H1 (cell line): ENCODE results near the gene ZFYVE27. TPM values are rescaled to one million over a fixed set of nuclear protein-coding genes. Genes with fewer than 3 reads are reported as not detected.

Source experiments
- CTCF ChIA-PET: fragments of 300-600 bp; sonication (Branson Sonifier 250); formaldehyde crosslinking; loops from one replicate; lab custom pipeline; 2021; ENCODE audit not compliant: partially characterized antibody; lab: Charles Lee
- POLR2A ChIA-PET: fragments of 300-600 bp; sonication (Branson Sonifier 250); formaldehyde crosslinking; loops from one replicate; lab custom pipeline; 2021; ENCODE audit warnings: inconsistent platforms; ENCODE audit not compliant: partially characterized antibody; lab: Charles Lee
- DNase-seq, 2 experiments: peaks; one replicate each; pipeline versions ENCODE4 v3.0.0 to v3.0.0-alpha.2; 2010 to 2022; ENCODE audit warnings: low spot score in 2 of 2, low read depth in 1 of 2, mixed read lengths in 1 of 2
- FAIRE-seq: peaks from 2 replicates; lab custom pipeline; 2011; peaks lifted over from hg19 to GRCh38; lab: Jason Lieb, UNC
- H2AFZ ChIP-seq: 2 replicates; pipeline ENCODE4 v1.8.1; 2012; ENCODE audit warnings: low read length, inconsistent platforms
- H2AK5ac ChIP-seq: 2 replicates; pipeline ENCODE4 v1.6.1; 2013; ENCODE audit warnings: low read depth, low read length
- H2BK120ac ChIP-seq: replicated peaks from 2 replicates; pipeline ENCODE3; 2013; ENCODE audit warnings: low read depth, low read length, inconsistent platforms
- H2BK12ac ChIP-seq: 2 replicates; pipeline ENCODE4 v1.6.1; 2013; ENCODE audit warnings: low read depth, low read length
- H2BK15ac ChIP-seq: 2 replicates; pipeline ENCODE4 v1.6.1; 2013; ENCODE audit warnings: low read length
- H2BK20ac ChIP-seq: 2 replicates; pipeline ENCODE4 v1.6.1; 2013; ENCODE audit warnings: low read length
- H2BK5ac ChIP-seq: 2 replicates; pipeline ENCODE4 v1.6.1; 2013; ENCODE audit warnings: low read depth, low read length
- H3K14ac ChIP-seq: 2 replicates; pipeline ENCODE4 v1.6.1; 2013; ENCODE audit warnings: inconsistent platforms; ENCODE audit not compliant: insufficient read length
- H3K18ac ChIP-seq: 2 replicates; pipeline ENCODE4 v1.6.1; 2013; ENCODE audit warnings: low read length; ENCODE audit errors: extremely low read depth
- H3K23ac ChIP-seq: 2 replicates; pipeline ENCODE4 v1.6.1; 2013; ENCODE audit warnings: inconsistent platforms; ENCODE audit not compliant: insufficient read length
- H3K23me2 ChIP-seq: 2 replicates; pipeline ENCODE4 v1.6.1; 2013; ENCODE audit warnings: low read depth, low read length
- H3K27ac ChIP-seq: 2 replicates; pipeline ENCODE4 v1.6.1; 2011; ENCODE audit warnings: low read depth, low read length, inconsistent platforms
- H3K27me3 ChIP-seq, 4 experiments: replicated peaks in 1 of 4; 1 replicate in 1 of 4; 2 replicates in 3 of 4; pipeline versions ENCODE4 v1.6.1 to v1.8.1; 2011 to 2013; ENCODE audit warnings: low read length in 3 of 4, mild to moderate bottlenecking in 3 of 4, inconsistent platforms in 2 of 4, mixed read lengths in 2 of 4, moderate library complexity in 1 of 4; ENCODE audit not compliant: control insufficient read depth in 3 of 4, insufficient read depth in 3 of 4; ENCODE audit errors: extremely low read depth in 1 of 4
- H3K36me3 ChIP-seq, 4 experiments: 2 replicates each; pipeline versions ENCODE4 v1.6.1 to v1.8.1; 2011 to 2013; ENCODE audit warnings: mild to moderate bottlenecking in 4 of 4, low read length in 3 of 4, moderate library complexity in 2 of 4, control low read depth in 1 of 4, inconsistent platforms in 1 of 4; ENCODE audit not compliant: insufficient read depth in 4 of 4, control insufficient read depth in 2 of 4
- H3K4ac ChIP-seq: replicated peaks from 2 replicates; pipeline ENCODE3; 2013; ENCODE audit warnings: low read length, low read depth, mixed read lengths, inconsistent platforms; ENCODE audit not compliant: insufficient read length
- H3K4me1 ChIP-seq, 4 experiments: replicated peaks in 1 of 4; 1 replicate in 1 of 4; 2 replicates in 3 of 4; pipeline versions ENCODE4 v1.6.1 to v1.8.1; 2011 to 2013; ENCODE audit warnings: low read length in 3 of 4, inconsistent platforms in 2 of 4, mixed read lengths in 1 of 4; ENCODE audit not compliant: insufficient read depth in 4 of 4, control insufficient read depth in 3 of 4
- H3K4me2 ChIP-seq, 2 experiments: 2 replicates each; pipeline versions ENCODE4 v1.6.1 to v1.8.1; 2011 to 2013; ENCODE audit warnings: low read depth in 2 of 2, low read length in 2 of 2, control low read depth in 1 of 2, inconsistent platforms in 1 of 2, mild to moderate bottlenecking in 1 of 2; ENCODE audit not compliant: insufficient read depth in 1 of 2
- H3K4me3 ChIP-seq, 4 experiments: fragments of 200-600, 300-600 bp in 1 of 4; sonication (generic), shearing (Covaris generic), sonication (Bioruptor Twin) in 1 of 4; 2 replicates each; pipeline versions ENCODE4 v1.5.1 to v1.8.1; 2011 to 2016; ENCODE audit warnings: low read length in 4 of 4, low read depth in 3 of 4, control low read depth in 2 of 4, inconsistent platforms in 2 of 4, mild to moderate bottlenecking in 2 of 4, mixed read lengths in 1 of 4, moderate library complexity in 1 of 4; ENCODE audit not compliant: insufficient read depth in 2 of 4; ENCODE audit errors: extremely low read depth in 1 of 4
- H3K56ac ChIP-seq: replicated peaks from 2 replicates; pipeline ENCODE3; 2013; ENCODE audit warnings: low read depth, mild to moderate bottlenecking, mixed read lengths, low read length, inconsistent platforms; ENCODE audit not compliant: insufficient read length
- H3K79me1 ChIP-seq: 2 replicates; pipeline ENCODE4 v1.6.1; 2013; ENCODE audit warnings: low read depth, low read length, control low read depth
- H3K79me2 ChIP-seq, 2 experiments: 2 replicates each; pipeline versions ENCODE4 v1.6.1 to v1.8.1; 2012 to 2013; ENCODE audit warnings: low read length in 2 of 2, mild to moderate bottlenecking in 2 of 2, inconsistent platforms in 1 of 2; ENCODE audit not compliant: insufficient read depth in 2 of 2, control insufficient read depth in 1 of 2
- H3K9ac ChIP-seq, 4 experiments: replicated peaks in 1 of 4; 1 replicate in 1 of 4; 2 replicates in 3 of 4; pipeline versions ENCODE4 v1.6.1 to v1.8.1; 2011 to 2013; ENCODE audit warnings: low read depth in 3 of 4, low read length in 3 of 4, control low read depth in 2 of 4, mild to moderate bottlenecking in 2 of 4, moderate library complexity in 2 of 4, inconsistent platforms in 1 of 4; ENCODE audit errors: extremely low read depth in 1 of 4
- H3K9me3 ChIP-seq, 2 experiments: 2 replicates each; pipeline versions ENCODE4 v1.6.1 to v1.8.1; 2012 to 2013; ENCODE audit warnings: mild to moderate bottlenecking in 2 of 2, moderate library complexity in 2 of 2, control low read depth in 1 of 2, inconsistent platforms in 1 of 2, low read depth in 1 of 2, low read length in 1 of 2, mixed read lengths in 1 of 2; ENCODE audit not compliant: insufficient read depth in 2 of 2
- H4K20me1 ChIP-seq, 2 experiments: replicated peaks in 1 of 2; 2 replicates each; pipeline versions ENCODE3 to v1.8.1; 2011 to 2013; ENCODE audit warnings: inconsistent platforms in 2 of 2, low read length in 2 of 2, mild to moderate bottlenecking in 1 of 2; ENCODE audit not compliant: insufficient read depth in 2 of 2, control insufficient read depth in 1 of 2
- H4K5ac ChIP-seq: 2 replicates; pipeline ENCODE4 v1.6.1; 2013; ENCODE audit warnings: low read length, low read depth, mixed read lengths, inconsistent platforms; ENCODE audit not compliant: insufficient read length
- H4K8ac ChIP-seq: 2 replicates; pipeline ENCODE4 v1.8.0; 2013; ENCODE audit warnings: mild to moderate bottlenecking, moderate library complexity, low read length, inconsistent platforms; ENCODE audit not compliant: insufficient read depth; ENCODE audit errors: extremely low read depth
- H4K91ac ChIP-seq: replicated peaks from 2 replicates; pipeline ENCODE3; 2013; ENCODE audit warnings: low read length, mixed read lengths, inconsistent platforms; ENCODE audit not compliant: insufficient read length
- ATF3 ChIP-seq: IDR thresholded peaks from 2 replicates; pipeline ENCODE4 v1.6.1; 2011; ENCODE audit warnings: low read depth, mild to moderate bottlenecking, low read length; ENCODE audit not compliant: insufficient read depth
- EP300 ChIP-seq, 2 experiments: IDR thresholded peaks; 1 replicate in 1 of 2; 2 replicates in 1 of 2; pipeline ENCODE4 v1.6.1; 2011 to 2012; ENCODE audit warnings: low read depth in 2 of 2, low read length in 2 of 2, mild to moderate bottlenecking in 2 of 2, borderline replicate concordance in 1 of 2, inconsistent platforms in 1 of 2, moderate library complexity in 1 of 2
- RAD21 ChIP-seq, 2 experiments: IDR thresholded peaks in 1 of 2; conservative IDR thresholded peaks in 1 of 2; 2 replicates each; pipeline ENCODE4 v1.6.1; 2011; ENCODE audit warnings: low read depth in 2 of 2, low read length in 2 of 2, improper control_type of control experiment in 1 of 2, inconsistent platforms in 1 of 2, mild to moderate bottlenecking in 1 of 2, moderate library complexity in 1 of 2
- SP4 ChIP-seq: IDR thresholded peaks from 2 replicates; pipeline ENCODE4 v1.6.1; 2012; ENCODE audit warnings: low read length, inconsistent platforms
- WGBS, 2 experiments: shearing (Covaris generic) in 1 of 2; methylation state at CpG; one replicate each; pipeline versions ENCODE4 v1.1.6 to v1.1.7; 2013 to 2015; ENCODE audit warnings: low lambda C conversion rate in 2 of 2, mixed read lengths in 2 of 2, inconsistent platforms in 1 of 2, low coverage in 1 of 2, missing lambda C conversion rate in 1 of 2; ENCODE audit not compliant: insufficient replicate concordance in 2 of 2, insufficient coverage in 1 of 2, insufficient read length in 1 of 2; ENCODE audit errors: extremely low coverage in 1 of 2, missing lambda C conversion rate in 1 of 2; 5-methylcytosine and 5-hydroxymethylcytosine counted together
- polyA plus RNA-seq, 7 experiments: library from polyadenylated mRNA; depleted of rRNA in 3 of 7; stranded (reverse) in 5 of 7; unstranded in 2 of 7; fragments of >200 nt in 5 of 7; fragments of 200-250 nt in 2 of 7; gene quantifications; 1 replicate in 5 of 7; 2 replicates in 1 of 7; 4 replicates in 1 of 7; pipeline versions ENCODE4 v1.2.1 to v1.2.3, GENCODE V29; 2011 to 2013; ENCODE audit warnings: missing spikeins in 2 of 7, mixed read lengths in 2 of 7
- total RNA-seq: library from RNA; stranded (reverse); fragmentation: NEBNext Ultra II Directional; extraction: Animal tissue kit (Norgen Biotek cat#: 25700); gene quantifications from 2 replicates; pipeline ENCODE4 v1.2.1, GENCODE V29; 2021

Gene ZFYVE27
- total and polyA plus RNA-seq, 2 of the 8 experiments (the other 6 are each of a cell fraction or from before 2014, with no cell fraction given): 16.6 to 19.8 TPM

DNA sequence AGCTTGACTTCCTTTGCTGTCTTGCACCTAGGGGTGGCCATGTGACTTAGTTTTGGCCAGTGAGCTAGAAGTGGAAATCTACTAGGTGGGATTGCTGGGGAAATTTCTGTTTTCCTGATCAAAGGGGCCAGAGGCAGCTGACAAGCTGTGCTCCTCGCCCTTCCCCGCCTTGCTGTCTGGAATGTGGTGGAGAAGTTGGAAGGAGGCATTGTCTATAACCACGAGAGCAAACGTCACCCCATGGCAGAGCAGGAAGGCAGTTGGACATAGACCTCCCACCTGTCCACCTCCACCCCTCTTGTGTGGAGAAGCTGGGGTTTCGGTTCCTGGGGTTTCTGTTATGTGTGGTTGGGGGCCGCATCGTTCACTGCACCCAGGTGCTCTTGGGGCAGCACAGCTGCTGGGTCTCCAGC is 27.6 kb downstream of the ZFYVE27 start:
- 91% methylated on average over 7 of the region's 7 CpGs; no CpG with 5 or more reads in 1 of the 2 experiments for WGBS, 2 experiments
- Histone ChIP-seq H2AFZ (no peak overlapping the region), H3K79me1 (no peaks in the 10 kb centered on the region), H3K27ac (no peak overlapping the region), H3K79me2 (no peaks in the 10 kb centered on the region), H4K20me1 (no peaks in the 10 kb centered on the region), H2AK5ac (no peak overlapping the region), H3K4me1 (peaks cover 0 to 13% (median 7%) of the 10 kb centered on the region in 4 experiments; a peak in 6 of 7 replicates), H3K4ac (no peak overlapping the region), H3K56ac (no peak overlapping the region), H3K23me2 (no peaks in the 10 kb centered on the region), H3K14ac (no peak overlapping the region), H3K9ac (no peak overlapping the region), H4K8ac (no peak overlapping the region), H3K23ac (no peak overlapping the region), H2BK120ac (no peak overlapping the region), H3K18ac (no peak overlapping the region), H4K91ac (no peak overlapping the region), H2BK12ac (no peak overlapping the region), H2BK5ac (no peak overlapping the region), H3K4me3 (no peak overlapping the region), H3K36me3 (peaks cover 0 to 6% (median 0%) of the 10 kb centered on the region in 4 experiments; a peak in 3 of 8 replicates), H2BK15ac (no peak overlapping the region), H2BK20ac (no peak overlapping the region), H3K9me3 (no peaks in the 10 kb centered on the region), H3K27me3 (peaks cover 0 to 10% (median 4%) of the 10 kb centered on the region in 4 experiments; a peak in 6 of 7 replicates), H3K4me2 (no peak overlapping the region), H4K5ac (no peak overlapping the region)
- POLR2A ChIA-PET: interaction anchor here (1.1 to 2.0 kb wide), 2 partner anchors 10 to 105 kb away, joined by 3 to 6 read pairs; no protein-coding TSS in a partner anchor
- no peak for DNase-seq
- CTCF ChIA-PET: interaction anchor here (0.9 to 5.8 kb wide), 8 partner anchors 7 to 70 kb away, joined by 3 to 30 read pairs (median 4); partner anchors contain the start of gene SFRP5
- FAIRE-seq: no peak
- TF ChIP-seq EP300 (IDR thresholded peaks at IDR 0.05; ENCODE audit: borderline replicate concordance in 1 of 2, low read depth in 2 of 2, low read length in 2 of 2) (no peak), RAD21 (IDR thresholded peaks at IDR 0.05 in 1 of 2, conservative IDR thresholded peaks at IDR 0.05 in 1 of 2; ENCODE audit: low read depth in 2 of 2, low read length in 2 of 2) (no peak), ATF3 (no peak), SP4 (no peak)
